Measurements from ENCODE around the gene CSRNP2.

DNA sequence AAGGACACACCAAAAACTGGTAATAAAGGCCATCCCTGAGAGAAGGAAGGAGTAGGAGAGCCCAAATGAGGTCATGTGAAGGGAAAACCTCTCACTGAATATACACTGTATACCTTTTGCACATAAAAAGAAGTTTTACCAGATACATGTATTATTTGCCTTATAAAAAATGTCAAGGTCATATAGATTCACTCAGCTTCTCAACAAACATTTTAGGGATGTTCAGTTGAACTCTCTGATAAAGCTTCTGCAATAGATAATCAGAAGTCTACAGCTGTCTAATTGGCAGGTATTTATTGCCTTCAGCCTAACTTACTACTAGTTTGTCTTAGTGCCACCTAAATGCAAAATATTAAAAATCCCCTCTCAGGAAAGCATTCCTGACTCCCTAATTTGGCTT lies 65.9 kb downstream of the CSRNP2 start:
- TF ChIP-seq, protein P1, sequence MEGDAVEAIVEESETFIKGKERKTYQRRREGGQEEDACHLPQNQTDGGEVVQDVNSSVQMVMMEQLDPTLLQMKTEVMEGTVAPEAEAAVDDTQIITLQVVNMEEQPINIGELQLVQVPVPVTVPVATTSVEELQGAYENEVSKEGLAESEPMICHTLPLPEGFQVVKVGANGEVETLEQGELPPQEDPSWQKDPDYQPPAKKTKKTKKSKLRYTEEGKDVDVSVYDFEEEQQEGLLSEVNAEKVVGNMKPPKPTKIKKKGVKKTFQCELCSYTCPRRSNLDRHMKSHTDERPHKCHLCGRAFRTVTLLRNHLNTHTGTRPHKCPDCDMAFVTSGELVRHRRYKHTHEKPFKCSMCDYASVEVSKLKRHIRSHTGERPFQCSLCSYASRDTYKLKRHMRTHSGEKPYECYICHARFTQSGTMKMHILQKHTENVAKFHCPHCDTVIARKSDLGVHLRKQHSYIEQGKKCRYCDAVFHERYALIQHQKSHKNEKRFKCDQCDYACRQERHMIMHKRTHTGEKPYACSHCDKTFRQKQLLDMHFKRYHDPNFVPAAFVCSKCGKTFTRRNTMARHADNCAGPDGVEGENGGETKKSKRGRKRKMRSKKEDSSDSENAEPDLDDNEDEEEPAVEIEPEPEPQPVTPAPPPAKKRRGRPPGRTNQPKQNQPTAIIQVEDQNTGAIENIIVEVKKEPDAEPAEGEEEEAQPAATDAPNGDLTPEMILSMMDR (IDR thresholded peaks at IDR 0.05): no peak
- TF ChIP-seq POLR2A (IDR thresholded peaks at IDR 0.05): no peak

Measured in uterus (tissue), 2 donors.